Measurements from ENCODE around the gene USP38.
"Not testable (repeated sequence)": the region's sequence is repeated elsewhere in the genome, so short reads cannot be mapped to it uniquely, and the experiment has no call there.

USP38 gene, protein sequence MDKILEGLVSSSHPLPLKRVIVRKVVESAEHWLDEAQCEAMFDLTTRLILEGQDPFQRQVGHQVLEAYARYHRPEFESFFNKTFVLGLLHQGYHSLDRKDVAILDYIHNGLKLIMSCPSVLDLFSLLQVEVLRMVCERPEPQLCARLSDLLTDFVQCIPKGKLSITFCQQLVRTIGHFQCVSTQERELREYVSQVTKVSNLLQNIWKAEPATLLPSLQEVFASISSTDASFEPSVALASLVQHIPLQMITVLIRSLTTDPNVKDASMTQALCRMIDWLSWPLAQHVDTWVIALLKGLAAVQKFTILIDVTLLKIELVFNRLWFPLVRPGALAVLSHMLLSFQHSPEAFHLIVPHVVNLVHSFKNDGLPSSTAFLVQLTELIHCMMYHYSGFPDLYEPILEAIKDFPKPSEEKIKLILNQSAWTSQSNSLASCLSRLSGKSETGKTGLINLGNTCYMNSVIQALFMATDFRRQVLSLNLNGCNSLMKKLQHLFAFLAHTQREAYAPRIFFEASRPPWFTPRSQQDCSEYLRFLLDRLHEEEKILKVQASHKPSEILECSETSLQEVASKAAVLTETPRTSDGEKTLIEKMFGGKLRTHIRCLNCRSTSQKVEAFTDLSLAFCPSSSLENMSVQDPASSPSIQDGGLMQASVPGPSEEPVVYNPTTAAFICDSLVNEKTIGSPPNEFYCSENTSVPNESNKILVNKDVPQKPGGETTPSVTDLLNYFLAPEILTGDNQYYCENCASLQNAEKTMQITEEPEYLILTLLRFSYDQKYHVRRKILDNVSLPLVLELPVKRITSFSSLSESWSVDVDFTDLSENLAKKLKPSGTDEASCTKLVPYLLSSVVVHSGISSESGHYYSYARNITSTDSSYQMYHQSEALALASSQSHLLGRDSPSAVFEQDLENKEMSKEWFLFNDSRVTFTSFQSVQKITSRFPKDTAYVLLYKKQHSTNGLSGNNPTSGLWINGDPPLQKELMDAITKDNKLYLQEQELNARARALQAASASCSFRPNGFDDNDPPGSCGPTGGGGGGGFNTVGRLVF

DNA sequence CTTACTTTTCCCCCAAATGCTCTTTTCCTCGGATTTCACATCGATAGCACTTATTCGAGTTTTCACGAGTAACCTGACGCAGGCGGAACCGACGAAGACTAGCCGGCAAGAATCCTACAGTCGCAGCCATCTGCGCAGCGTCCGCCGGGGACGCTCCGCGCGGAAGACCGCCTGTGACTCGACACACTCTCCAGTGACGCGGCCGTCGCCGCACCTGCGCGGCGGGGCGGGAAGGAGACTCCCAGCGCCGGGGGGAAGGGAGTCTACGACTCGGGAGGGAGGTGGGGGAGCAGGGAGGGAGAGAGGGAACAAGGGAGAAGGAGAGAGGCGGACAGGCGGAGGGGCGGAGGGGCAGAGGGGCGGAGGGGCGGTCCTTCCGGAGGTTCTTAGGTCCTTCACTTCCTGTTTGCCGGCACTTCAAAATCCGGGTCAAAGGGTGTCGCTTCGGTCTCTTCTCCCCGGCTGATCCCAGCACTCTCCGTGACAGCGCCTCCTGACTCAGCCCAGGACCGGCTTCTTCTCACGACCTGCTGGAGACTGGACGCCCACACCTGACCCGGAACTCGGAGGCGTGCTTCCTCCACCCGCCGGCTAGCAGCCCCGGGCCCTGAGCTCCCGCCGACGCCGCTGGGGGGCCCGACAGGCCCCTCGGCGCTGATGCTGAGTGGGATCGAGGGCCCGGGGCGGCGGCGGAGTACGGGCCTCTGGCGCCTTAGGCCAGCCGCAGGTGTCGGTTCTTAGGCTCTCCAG, at the start of gene USP38:
USP38 (plus strand) TSS at position 415 of the 750 bp plus-strand sequence. CDS start 534 bp downstream, outside the sequence.
- Histone ChIP-seq H3K27ac (ENCODE audit: low read depth, low read length) (peak within 1 kb of the TSS; percentile 95), H3K4me3 (ENCODE audit: low read depth, low read length) (peak within 1 kb of the TSS; percentile 94), H3K79me2 (ENCODE audit: control insufficient read depth, insufficient read depth, low read length, unreplicated experiment) (peaks cover 59% of the 10 kb centered on the region), H3K36me3 (ENCODE audit: insufficient read depth, low read length) (no peaks in the 10 kb centered on the region), H3K27me3 (ENCODE audit: insufficient read depth, low read length) (no peaks in the 10 kb centered on the region), H3K4me1 (ENCODE audit: control insufficient read depth, insufficient read depth, low read length, unreplicated experiment) (peaks cover 31% of the 10 kb centered on the region), H2AFZ (ENCODE audit: low read length, unreplicated experiment) (peak within 1 kb of the TSS; percentile 79)

DNA sequence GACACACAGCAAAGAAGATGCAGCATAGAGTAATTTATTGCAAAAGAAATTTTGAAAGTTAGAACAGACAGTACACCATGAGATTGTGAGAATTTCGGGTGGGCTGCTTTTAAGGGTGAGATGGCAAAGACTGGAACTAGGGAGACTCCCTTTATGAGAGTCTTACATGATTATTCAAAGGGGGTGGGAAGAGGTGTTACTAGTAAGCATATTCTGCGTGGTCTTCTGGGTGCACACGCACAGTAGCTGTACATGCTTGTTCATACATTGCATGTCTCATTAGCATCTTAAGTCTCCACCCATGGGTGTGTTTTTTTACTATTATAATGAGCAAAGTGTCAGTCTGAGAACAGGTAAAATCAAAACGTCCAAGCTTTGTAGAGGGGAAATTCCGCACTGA, 49.4 kb upstream of the USP38 start:
- Histone ChIP-seq H3K36me3 (ENCODE audit: insufficient read depth, low read length) (no peaks in the 10 kb centered on the region), H3K4me3 (ENCODE audit: low read depth, low read length) (no peak overlapping the region)

DNA sequence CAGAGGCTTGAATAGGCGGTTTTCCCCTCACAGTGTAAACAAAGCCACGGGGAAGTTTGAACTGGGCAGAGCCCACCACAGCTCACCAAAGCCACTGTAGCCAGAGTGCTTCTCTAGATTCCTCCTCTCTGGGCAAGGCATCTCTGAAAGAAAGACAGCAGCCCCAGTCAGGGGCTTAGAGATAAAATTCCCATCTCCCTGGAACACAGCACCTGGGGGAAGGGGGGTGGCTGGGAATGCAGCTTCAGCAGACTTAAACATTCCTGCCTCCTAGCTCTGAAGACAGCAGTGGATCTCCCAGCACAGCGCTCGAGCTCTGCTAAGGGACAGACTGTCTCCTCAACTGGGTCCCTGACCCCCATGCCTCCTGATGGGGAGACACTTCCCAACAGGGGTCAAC, 44.0 kb upstream of the USP38 start:
- Histone ChIP-seq H3K27ac (ENCODE audit: low read depth, low read length) (no peak overlapping the region), H3K4me1 (ENCODE audit: control insufficient read depth, insufficient read depth, low read length, unreplicated experiment) (no peaks in the 10 kb centered on the region), H3K36me3 (ENCODE audit: insufficient read depth, low read length) (no peaks in the 10 kb centered on the region), H3K4me3 (ENCODE audit: low read depth, low read length) (no peak overlapping the region), H2AFZ (ENCODE audit: low read length, unreplicated experiment) (no peak overlapping the region), H3K27me3 (ENCODE audit: insufficient read depth, low read length) (no peaks in the 10 kb centered on the region), H3K79me2 (ENCODE audit: control insufficient read depth, insufficient read depth, low read length, unreplicated experiment) (no peaks in the 10 kb centered on the region)

More for the DNA sequence above, 49.4 kb upstream of the USP38 start:
- Histone ChIP-seq H3K27me3 (ENCODE audit: insufficient read depth, low read length) (no peaks in the 10 kb centered on the region), H3K27ac (ENCODE audit: low read depth, low read length) (no peak overlapping the region), H3K79me2 (ENCODE audit: control insufficient read depth, insufficient read depth, low read length, unreplicated experiment) (no peaks in the 10 kb centered on the region), H3K4me1 (ENCODE audit: control insufficient read depth, insufficient read depth, low read length, unreplicated experiment) (no peaks in the 10 kb centered on the region), H2AFZ (ENCODE audit: low read length, unreplicated experiment) (no peak overlapping the region)

DNA sequence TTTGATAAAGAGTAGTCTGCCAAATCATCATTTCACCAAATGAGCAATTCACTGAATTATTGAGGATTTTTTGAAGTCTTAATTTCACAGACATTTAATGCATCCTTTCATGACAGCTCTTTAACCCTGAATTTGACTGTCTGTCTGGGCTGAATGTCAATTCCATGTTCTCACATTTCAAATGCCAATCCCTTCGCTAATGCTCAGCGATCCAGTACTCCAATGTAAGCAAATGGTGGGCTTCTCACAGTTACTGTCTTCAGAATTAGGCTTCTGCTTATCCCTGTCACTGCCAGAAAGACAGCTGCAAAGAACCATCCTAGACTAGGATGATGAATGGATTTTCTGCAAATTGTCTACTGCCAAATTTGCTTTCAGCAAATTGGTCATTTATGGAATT, 36.2 kb upstream of the USP38 start:
- Histone ChIP-seq H3K27me3 (ENCODE audit: insufficient read depth, low read length) (no peaks in the 10 kb centered on the region), H3K27ac (ENCODE audit: low read depth, low read length) (no peak overlapping the region), H3K4me1 (ENCODE audit: control insufficient read depth, insufficient read depth, low read length, unreplicated experiment) (no peaks in the 10 kb centered on the region), H3K79me2 (ENCODE audit: control insufficient read depth, insufficient read depth, low read length, unreplicated experiment) (no peaks in the 10 kb centered on the region), H2AFZ (ENCODE audit: low read length, unreplicated experiment) (no peak overlapping the region), H3K4me3 (ENCODE audit: low read depth, low read length) (no peak overlapping the region), H3K36me3 (ENCODE audit: insufficient read depth, low read length) (no peaks in the 10 kb centered on the region)

DNA sequence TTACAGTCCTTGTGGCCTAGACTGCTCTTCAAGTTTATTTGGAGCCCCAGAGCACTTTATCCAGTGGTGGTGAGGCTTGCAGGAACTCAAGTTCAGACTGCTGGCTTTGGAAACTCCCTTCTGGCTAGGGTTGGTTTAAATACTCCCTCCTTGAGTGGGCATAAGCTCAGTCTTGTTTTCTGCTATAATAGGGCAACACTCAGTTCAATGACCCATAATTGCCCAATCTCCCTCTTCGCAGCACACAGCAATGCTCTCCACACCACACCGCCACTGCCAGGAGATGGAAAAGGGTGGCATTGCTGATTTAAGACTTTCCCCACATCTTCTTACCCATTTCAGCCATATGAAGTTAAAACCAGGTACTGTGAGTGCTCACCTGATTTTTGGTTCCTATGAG, 27.9 kb upstream of the USP38 start:
- Histone ChIP-seq H3K27me3 (ENCODE audit: insufficient read depth, low read length) (no peaks in the 10 kb centered on the region), H3K4me1 (ENCODE audit: control insufficient read depth, insufficient read depth, low read length, unreplicated experiment) (no peaks in the 10 kb centered on the region), H2AFZ (ENCODE audit: low read length, unreplicated experiment) (no peak overlapping the region), H3K27ac (ENCODE audit: low read depth, low read length) (no peak overlapping the region), H3K79me2 (ENCODE audit: control insufficient read depth, insufficient read depth, low read length, unreplicated experiment) (no peaks in the 10 kb centered on the region), H3K36me3 (ENCODE audit: insufficient read depth, low read length) (no peaks in the 10 kb centered on the region), H3K4me3 (ENCODE audit: low read depth, low read length) (no peak overlapping the region)

DNA sequence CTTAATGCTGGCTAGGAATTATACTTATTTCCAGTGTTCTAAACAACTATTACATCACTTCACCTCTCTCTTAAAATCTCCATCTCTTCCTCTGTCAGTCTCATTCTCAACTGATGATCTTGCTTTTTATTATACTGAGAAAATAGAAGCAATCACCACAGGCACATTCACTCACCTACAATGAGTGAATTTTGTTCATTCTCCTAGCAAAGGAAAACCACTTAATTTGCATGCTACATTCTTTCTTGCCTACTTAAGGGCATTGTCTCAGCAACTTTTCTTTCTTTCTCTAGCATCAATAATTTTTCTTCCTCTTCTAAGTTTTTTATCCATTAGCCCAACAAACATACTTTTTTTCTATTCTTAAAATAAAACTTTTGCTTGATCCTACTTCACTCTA, 21.1 kb upstream of the USP38 start:
- no peaks in the 10 kb centered on the region for H3K27me3 ChIP-seq (ENCODE audit: insufficient read depth, low read length)
- no peaks in the 10 kb centered on the region for H3K79me2 ChIP-seq (ENCODE audit: control insufficient read depth, insufficient read depth, low read length, unreplicated experiment)
- no peak overlapping the region for H2AFZ ChIP-seq (ENCODE audit: low read length, unreplicated experiment)
- no peak overlapping the region for H3K4me3 ChIP-seq (ENCODE audit: low read depth, low read length)
- H3K36me3 ChIP-seq (ENCODE audit: insufficient read depth, low read length), result no peaks in the 10 kb centered on the region
- H3K27ac ChIP-seq (ENCODE audit: low read depth, low read length), result no peak overlapping the region
- no peaks in the 10 kb centered on the region for H3K4me1 ChIP-seq (ENCODE audit: control insufficient read depth, insufficient read depth, low read length, unreplicated experiment)

DNA sequence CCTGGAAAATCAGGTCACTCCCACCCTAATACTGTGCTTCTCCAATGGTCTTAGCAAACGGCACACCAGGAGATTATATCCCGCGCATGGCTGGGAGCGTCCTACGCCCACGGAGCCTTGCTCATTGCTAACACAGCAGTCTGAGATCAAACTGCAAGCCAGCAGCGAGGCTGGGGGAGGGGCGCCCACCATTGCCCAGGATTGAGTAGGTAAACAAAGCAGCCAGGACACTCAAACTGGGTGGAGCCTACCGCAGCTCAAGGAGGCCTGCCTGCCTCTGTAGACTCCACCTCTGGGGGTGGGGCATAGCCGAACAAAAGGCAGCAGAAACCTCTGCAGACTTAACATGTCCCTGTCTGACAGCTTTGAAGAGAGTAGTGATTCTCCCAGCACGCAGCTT, 18.0 kb upstream of the USP38 start:
- H3K4me1 ChIP-seq (ENCODE audit: control insufficient read depth, insufficient read depth, low read length, unreplicated experiment); H3K27ac ChIP-seq (ENCODE audit: low read depth, low read length); H3K36me3 ChIP-seq (ENCODE audit: insufficient read depth, low read length); H3K27me3 ChIP-seq (ENCODE audit: insufficient read depth, low read length); H3K4me3 ChIP-seq (ENCODE audit: low read depth, low read length); H3K79me2 ChIP-seq (ENCODE audit: control insufficient read depth, insufficient read depth, low read length, unreplicated experiment); H2AFZ ChIP-seq (ENCODE audit: low read length, unreplicated experiment): not testable (repeated sequence)

DNA sequence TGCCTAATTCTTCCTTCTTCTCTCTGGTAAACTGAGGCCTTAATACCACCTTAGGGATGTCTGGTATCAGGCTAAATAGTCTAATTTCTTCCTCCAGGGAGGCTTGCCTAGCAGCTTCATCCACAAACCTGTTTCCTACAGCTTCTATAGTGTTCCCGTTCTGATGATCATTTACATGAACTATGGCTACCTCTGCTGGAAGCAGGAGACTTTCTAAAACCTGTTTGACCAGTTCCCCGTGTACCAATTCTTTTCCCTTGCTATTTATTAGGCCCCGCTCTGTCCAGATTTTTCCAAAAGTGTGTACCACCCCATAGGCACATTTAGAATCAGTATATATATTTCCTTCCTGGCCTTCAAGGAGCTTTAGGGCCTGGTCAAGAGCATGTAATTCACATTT, 5.8 kb upstream of the USP38 start:
- Histone ChIP-seq H3K4me3 (ENCODE audit: low read depth, low read length) (no peak overlapping the region), H3K4me1 (ENCODE audit: control insufficient read depth, insufficient read depth, low read length, unreplicated experiment) (peaks cover 18% of the 10 kb centered on the region), H3K79me2 (ENCODE audit: control insufficient read depth, insufficient read depth, low read length, unreplicated experiment) (peaks cover 10% of the 10 kb centered on the region), H3K36me3 (ENCODE audit: insufficient read depth, low read length) (peaks cover 7% of the 10 kb centered on the region), H2AFZ (ENCODE audit: low read length, unreplicated experiment) (no peak overlapping the region), H3K27me3 (ENCODE audit: insufficient read depth, low read length) (no peaks in the 10 kb centered on the region), H3K27ac (ENCODE audit: low read depth, low read length) (no peak overlapping the region)

DNA sequence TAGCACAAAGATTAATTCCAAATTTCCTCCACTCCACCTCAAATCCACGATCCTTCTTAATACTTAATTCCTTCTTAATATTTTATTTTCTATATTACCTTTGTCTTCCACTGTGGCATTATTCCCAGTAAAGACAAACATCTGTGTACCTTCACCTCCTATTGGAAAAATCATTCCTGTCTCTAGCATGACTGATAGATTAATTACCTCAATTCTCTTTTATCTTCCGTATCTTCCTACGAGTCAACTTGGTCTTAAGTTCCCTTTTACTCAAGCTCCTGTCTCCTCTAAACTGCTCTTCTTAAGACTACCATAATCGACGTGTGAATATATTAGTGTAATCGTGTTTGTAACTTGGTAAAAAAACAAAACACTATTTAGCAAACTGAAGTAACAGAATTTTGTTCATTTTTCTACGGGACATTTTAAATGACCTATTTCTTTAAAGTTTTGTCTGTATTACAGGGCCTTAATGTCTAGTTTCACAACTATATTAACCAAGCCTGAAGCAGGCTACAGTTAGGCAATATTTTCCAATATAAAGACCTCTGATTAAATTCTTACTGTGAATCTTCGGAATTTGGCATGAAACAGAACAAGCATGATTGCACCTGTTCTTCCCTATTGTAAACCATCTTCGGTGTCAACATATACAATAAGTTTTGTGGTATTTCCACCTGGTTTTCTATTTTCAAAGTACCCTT, 1.1 kb upstream of the USP38 start:
- Histone ChIP-seq H2AFZ (ENCODE audit: low read length, unreplicated experiment) (peak overlapping the region; percentile 79), H3K79me2 (ENCODE audit: control insufficient read depth, insufficient read depth, low read length, unreplicated experiment) (peaks cover 49% of the 10 kb centered on the region), H3K36me3 (ENCODE audit: insufficient read depth, low read length) (no peaks in the 10 kb centered on the region), H3K4me1 (ENCODE audit: control insufficient read depth, insufficient read depth, low read length, unreplicated experiment) (peaks cover 21% of the 10 kb centered on the region), H3K27ac (ENCODE audit: low read depth, low read length) (peak overlapping the region; percentile 95), H3K4me3 (ENCODE audit: low read depth, low read length) (peak overlapping the region; percentile 94), H3K27me3 (ENCODE audit: insufficient read depth, low read length) (no peaks in the 10 kb centered on the region)

DNA sequence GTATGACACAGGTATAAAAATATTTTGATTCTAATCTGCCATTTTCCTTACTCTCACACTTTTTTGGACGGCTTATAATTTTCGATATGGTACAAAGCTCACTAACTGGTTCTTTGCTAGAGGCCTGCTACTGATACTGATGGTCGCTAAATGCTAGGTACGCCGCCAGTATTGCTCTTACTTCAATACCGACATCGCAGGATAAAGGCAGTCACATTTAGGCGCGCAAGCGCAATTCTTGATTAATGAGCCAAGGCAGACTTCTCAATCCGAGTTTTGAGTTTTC, 557 bp upstream of the USP38 start:
- Histone ChIP-seq H3K27me3 (ENCODE audit: insufficient read depth, low read length) (no peaks in the 10 kb centered on the region), H3K4me1 (ENCODE audit: control insufficient read depth, insufficient read depth, low read length, unreplicated experiment) (peaks cover 26% of the 10 kb centered on the region), H3K4me3 (ENCODE audit: low read depth, low read length) (peak overlapping the region; percentile 94), H3K36me3 (ENCODE audit: insufficient read depth, low read length) (no peaks in the 10 kb centered on the region), H3K79me2 (ENCODE audit: control insufficient read depth, insufficient read depth, low read length, unreplicated experiment) (peaks cover 53% of the 10 kb centered on the region), H3K27ac (ENCODE audit: low read depth, low read length) (peak overlapping the region; percentile 95), H2AFZ (ENCODE audit: low read length, unreplicated experiment) (peak overlapping the region; percentile 79)

Measured in ACC112 (cell line).